HG02678 (cell line): ENCODE data around the gene PIGA.

Experiments
- ATAC-seq: cut with Tn5 transposase; IDR thresholded peaks from one replicate; pipeline ENCODE4 v1.9.1; 2021; ENCODE audit warnings: mild to moderate bottlenecking, moderate library complexity; ENCODE audit not compliant: unreplicated experiment

PIGA gene, protein sequence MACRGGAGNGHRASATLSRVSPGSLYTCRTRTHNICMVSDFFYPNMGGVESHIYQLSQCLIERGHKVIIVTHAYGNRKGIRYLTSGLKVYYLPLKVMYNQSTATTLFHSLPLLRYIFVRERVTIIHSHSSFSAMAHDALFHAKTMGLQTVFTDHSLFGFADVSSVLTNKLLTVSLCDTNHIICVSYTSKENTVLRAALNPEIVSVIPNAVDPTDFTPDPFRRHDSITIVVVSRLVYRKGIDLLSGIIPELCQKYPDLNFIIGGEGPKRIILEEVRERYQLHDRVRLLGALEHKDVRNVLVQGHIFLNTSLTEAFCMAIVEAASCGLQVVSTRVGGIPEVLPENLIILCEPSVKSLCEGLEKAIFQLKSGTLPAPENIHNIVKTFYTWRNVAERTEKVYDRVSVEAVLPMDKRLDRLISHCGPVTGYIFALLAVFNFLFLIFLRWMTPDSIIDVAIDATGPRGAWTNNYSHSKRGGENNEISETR

DNA sequence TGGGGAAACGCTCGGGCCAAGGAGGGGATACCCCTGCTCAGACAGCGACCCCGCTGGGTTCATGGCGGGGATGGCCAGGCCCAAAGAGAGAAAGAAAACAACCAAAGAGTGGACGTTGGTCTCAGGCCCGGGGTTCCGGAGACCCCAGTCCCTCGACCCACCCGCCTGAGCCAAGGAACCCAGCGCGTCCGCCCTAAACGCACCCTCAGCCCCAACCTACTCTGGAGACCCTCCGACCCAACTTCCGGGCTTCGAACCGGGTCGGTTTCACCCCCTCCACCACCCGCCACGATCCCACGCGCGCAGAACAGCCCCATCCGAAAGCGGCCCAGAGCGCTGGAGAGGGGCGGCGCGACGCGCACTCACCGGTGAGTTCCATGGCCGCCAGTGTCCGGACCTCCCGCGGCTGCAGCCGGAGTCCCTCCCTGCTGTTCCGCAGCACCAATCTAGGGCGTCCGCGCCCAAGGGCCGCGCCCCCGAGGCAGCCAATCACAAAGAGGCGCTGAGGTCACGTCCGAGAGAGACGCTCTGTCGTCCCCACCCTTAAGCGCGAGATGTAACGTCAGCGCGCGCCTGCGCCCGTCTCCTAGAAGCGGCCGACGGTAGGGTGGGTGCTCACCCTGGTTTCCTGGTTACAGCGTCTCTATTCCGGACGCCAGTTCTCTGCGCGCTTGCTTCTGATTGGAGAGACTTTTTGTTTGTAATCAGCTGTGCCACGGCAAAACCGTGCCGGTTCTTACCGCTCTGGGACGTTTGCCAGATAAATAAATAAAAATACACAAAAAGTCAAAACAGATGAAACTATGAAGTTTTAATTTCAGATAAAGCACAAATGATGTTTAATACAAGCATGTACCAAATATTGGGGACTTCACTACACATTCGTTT, at the start of gene PIGA:
Gene PIGA (minus strand): TSS at position 389 of the 888 bp plus-strand sequence. CDS start 3,593 bp downstream, outside the sequence.
- ATAC-seq, result peak; percentile 98

DNA sequence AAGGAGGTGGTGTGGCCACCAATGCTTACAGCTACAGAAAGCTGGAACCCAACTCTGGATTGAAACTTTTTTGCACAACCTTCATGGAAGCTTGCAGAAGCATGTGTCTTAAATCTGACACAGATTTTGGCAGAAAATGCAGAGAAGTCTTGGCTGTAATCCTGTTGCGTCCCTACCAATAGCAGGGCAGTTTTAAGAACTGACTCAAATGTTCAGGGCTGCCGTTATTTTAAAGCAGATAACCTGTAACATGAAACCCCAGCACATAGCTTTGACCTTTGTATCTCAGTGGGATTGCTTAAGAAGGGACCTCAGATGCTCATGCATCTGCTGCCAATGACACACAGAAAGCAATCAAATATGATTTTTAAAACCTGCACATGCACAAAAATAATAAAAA, 49.0 kb upstream of the PIGA start, which contains the start of gene VEGFD:
Gene VEGFD (minus strand): TSS at position 110 of the 400 bp plus-strand sequence. CDS start 467 bp downstream, outside the sequence.
- no peak for ATAC-seq

DNA sequence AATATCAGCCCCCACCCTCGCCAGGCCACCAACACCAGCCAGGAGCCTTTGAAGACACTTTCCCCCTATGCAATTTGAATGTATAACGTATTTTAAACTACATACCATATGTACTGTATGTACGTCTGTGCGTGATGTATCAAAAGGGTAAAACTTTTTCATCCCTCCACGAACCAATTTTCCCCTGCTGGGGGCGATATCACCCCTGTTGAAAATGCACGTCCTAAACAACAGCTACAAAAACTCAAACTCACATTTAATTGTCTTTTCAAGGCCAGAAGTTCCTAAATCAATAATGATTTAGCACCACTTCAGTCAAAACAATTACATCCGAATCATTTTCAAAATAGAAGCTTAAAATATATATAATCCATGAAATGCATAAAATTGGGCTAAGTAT, 47.5 kb upstream of the PIGA start:
- no peak for ATAC-seq

DNA sequence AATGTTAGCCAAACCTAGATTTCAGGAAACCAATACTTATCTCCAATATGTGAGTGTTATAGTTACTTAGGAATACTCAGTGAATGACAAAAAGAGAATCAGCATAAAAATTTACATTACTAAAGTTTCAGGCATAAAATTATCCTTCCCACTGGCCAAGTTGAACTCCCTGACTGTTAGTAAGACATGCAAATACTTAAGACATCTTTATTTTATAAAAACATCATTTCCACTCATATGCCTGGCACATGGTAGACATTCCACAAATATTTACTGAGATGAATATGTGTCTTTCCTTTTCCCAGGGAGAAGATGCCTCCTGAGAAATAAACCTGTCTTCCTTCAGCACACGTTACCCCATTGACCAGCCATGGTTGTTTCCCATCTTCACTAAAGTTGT, 41.6 kb upstream of the PIGA start:
- no peak for ATAC-seq

DNA sequence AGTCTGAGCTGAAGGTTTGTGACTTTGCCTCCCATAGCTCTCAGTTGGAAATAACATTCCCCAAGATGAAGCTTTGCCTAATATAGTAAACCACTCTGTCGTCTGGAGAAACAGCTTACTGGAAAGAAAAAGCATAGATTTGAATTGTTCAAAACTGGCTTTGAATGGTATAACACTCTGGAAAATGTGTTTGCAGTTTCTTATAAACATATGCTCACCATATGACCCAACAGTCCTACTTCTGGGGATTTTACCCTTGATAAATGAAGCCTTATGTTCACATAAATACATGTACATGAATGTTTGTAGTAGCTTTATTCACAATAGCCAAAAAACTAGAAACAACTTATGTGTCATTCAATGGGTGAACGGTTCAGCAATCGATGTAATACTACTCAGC, 38.7 kb upstream of the PIGA start:
- ATAC-seq, result no peak

DNA sequence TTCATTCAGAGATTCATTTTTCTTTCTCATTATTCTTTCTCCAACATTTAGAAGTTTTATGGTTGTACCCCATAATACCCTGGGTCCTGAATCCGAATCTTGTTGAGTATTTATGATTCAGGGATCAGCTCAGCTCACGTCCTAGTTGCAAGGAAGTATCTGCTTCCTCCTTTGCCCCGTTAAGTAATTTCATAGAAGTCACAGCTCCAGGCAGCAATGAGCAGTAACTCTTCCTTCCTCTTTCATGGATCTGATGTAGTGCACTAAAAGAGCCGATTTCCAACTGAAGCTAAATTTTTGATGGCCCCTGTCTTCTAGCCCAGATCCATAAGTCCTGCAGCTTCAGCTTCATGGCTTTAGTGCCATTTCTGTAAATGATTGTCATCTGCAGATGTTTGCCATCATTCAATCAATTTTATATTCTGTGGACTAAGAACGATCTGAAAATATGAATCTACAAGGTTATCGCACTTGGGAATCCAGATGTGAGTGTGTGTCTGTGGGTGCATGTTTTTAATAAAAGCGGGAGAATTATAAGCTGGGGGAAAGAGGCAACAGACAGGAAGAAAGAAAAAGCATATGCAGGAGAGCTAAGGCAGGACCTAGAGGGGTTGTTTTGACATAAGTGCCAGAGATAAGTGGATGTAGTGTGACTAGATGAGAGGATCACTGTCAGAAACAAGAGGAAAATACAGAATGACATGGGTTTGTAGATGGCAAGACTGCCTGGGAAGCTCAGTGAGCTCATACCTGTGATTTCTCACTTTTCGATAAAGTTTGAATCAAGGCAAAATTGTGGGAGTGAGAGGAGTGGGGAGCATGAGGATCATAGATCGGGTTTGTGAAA, 31.4 kb upstream of the PIGA start:
- ATAC-seq, result no peak

DNA sequence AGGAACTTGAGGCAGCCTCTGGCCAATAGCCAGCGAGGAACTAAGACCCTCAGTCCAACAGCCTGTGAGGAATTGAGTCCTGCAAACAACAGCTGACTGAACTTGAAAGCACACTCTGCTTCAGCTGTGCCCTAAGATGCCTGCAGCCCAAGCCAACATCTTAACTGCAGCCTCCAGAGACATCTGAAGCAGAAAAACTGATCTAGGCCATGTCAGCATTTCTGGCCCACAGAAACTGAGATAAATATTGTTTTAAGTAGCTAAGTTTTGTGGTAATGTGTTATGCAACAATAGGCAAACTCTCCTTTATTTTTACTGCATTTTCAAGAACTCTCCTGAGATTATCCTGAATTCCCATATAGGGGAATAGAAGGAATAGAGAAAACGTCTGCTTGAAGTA, 24.4 kb upstream of the PIGA start:
- no peak for ATAC-seq

DNA sequence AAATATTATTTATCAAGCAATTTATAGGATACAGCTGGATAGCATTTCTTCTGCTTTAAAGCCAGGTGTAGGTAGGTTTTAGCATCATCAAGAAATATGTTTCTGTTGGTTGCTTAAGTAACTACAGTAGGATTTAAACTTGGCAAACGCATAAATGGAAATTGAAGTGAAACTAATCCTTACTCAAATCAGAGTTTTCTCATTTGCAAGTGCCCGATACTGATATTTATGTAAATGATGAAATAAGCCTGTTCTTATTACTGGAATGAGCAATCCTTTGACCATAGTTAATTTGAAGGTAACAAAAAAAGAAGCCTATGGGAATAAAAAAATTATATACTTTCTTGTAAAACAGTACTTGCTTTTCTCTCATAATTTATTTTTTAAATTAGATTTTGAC, 23.2 kb upstream of the PIGA start:
- no peak for ATAC-seq

DNA sequence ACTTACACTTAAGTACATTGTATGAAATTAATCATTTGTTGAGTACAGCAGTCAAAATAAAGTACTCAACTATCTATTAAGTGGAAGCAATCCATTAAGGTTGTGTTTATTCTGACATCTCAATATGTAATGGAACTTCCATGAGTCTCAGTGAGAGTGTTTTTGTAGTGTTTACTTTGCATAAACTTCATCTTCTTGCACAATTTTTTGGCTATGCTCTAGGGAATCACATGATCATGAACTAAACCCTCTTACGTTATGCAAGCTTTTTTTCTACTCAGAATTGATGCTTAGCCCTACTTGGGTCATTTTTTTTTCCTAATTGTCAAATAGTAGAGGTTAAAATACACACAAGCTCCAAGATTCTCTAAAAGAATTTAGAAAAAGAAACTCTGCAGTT, 21.1 kb upstream of the PIGA start:
- no peak for ATAC-seq

DNA sequence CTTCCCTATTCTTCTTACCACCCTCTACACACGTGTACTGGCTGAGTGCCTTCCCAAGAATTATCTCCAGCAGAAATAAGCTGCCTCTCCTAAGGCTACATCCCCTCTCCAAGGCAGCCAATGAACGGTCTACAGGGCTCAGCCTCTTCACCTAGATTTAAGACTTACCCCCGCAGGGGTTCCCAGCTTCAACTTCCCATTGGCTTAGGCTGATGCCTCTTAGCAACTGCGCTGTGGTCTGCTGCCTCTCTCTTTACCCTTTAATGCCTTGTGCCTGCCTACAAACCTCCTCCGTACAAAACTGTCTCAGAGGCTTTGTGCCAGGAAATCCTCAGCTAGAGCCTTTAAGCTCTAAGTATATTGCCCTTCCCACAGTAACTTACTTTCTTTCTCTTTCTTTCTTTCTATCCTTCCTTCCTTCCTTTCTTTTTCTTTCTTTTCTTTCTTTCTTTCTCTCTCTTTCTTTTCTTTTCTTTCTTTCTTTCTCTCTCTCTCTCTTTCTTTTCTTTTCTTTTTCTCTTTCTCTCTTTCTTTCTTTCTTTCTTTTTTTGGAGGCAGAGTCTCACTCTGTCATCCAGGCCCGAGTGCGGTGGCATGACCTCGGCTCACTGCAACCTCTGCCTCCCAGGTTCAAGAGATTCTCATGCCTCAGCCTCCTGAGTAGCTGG, 15.1 kb upstream of the PIGA start:
- no peak for ATAC-seq

DNA sequence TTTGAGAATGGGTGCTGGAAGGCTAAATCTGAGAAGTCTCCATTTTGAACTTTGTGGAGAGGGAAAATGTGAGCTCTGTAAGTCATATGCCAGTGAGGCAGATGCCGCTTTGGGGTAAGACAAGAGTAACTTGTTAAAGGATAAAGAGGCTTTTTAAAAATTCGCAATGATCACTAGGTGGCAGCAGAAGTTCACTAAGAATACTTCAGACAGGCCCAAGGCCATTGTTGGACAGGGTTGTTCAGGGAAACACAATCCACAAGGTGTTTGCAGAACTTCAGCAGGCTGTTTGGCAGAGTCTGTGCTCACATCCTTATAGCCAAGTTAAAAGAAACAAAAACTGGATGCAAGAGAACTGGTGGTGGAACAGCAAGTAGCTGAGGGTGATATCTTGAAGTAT, 13.7 kb upstream of the PIGA start:
- ATAC-seq, result no peak

DNA sequence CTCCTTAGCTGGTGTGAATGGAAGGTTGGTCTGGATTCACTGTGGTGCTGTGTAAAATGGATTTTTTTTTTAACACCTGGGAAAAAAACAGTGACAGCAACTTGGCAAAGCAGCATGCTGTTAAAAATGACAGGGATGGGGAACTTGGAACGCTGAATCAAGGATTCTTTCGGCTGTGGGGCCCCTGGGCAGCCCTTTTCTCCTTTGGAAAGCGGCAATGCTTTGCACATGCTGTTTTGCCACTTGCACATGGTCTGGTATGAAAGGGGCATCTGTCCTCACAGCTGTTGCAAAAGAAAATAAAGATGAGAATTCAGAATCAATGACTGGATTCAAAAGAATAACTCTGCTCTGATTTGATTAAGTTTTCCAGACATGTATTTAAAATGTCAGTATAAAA, 10.7 kb upstream of the PIGA start:
- ATAC-seq, result no peak

DNA sequence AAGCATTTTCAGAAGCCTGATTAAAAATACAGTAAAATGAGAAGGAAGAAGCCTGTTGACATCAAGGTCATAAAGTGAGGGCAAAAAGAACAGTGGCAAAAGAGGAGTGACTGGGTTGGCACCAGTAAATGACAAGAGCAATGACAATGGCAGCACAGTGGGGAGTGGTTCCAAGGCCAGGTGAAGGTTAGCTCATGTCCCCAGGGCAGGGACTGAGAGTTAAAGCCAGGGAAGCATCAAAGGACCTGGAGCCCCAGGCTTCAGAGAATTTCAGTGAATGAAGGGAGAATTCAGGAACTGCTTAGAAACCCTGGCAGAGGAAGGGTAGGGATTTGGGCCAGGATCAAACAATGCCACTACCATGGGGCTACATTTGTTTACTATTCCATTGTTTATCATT, 8.8 kb upstream of the PIGA start:
- ATAC-seq, result no peak

DNA sequence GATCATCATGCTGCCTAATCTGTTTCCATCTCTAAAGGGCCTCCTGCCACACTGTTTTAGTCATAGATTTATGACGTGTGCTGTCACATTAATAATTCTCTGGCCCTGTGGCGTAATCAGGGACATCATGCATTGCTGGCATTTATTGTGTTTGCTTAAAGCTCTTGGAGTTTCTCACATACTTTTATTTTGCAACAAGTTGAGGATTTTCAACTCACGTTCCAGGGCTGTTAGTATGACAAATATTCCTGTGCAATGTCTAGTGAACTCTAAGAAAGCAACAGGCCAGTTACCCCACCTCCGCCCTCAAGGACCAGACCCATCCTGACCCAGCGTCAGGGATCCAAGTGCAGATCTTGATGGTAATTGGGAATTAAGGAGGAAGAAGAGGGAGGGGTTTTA, 7.8 kb upstream of the PIGA start:
- no peak for ATAC-seq

DNA sequence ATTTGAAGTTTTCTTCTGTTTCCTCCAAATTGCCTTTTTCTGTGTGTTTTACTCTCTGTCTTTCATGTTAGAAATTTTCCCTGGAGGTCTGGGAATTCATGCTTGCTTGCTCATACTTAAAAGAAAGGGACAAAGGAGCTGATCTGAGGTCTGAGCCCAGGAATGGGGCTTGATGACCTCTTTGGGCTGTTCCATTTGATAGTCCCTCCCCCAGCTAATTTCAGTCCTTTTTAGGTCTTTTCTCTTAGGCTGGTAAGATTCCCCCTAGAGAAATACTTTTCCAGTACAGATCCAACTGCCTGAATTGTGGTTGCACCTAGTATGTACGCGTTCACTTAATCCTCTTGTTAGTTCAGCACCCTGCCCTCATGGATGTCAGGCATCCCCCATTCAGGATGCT, 5.5 kb upstream of the PIGA start:
- ATAC-seq, result no peak

DNA sequence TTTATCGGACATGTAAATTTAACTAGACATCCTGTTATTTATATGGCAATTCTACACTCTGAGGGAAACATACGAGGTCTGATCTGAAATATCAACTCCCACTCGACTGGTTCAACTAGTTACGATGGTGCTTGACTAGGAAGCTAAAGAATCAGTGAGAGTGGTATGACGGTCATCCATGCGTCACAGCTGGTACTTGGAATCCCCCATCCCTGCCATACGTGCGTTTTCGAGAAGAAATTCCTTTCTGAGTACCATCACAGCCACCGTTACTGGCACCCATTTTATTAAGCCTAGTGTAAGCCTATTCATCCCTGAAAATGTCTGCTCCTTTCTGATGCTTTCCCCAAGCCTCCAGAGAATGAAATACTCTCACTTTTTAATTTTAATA, 695 bp upstream of the PIGA start:
- ATAC-seq, result no peak

DNA sequence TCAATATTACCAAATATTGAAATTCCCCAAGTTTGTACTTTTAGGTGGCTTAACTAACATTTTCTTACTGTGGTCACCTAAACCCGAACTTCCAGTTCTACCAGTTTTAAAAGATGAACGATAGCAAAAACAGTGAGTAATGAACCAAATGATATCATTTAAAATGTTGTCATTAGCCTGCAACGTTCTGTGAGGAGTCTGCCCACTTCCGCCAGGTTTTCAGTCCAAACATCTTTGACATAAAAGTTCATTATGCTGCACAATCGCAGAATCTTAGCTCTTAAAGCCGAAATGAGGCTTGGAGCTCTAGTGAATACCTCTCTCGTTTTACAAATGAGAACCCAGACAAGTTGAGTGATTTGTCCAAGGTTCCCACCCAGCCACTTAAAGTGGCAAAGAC, 762 bp downstream of the PIGA start:
- ATAC-seq, result no peak

DNA sequence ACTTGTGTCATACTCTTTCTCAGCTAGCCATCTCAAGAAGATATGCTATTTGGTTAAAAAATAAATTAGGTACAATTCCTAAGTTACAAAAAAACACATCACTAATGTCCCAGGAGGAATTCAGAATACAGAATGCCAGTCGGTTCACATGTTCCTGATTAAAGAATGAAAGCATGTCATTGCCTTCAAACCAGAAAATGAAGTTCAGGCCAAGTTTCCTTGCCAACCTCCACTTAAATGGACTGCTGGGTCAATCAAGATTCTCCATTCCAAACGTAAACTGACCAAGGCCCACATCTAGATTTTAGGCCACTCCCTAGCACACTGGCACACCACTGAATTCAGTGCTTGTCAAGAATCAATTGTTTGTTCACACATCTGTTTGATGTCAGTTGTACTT, 6.5 kb downstream of the PIGA start:
- no peak for ATAC-seq

DNA sequence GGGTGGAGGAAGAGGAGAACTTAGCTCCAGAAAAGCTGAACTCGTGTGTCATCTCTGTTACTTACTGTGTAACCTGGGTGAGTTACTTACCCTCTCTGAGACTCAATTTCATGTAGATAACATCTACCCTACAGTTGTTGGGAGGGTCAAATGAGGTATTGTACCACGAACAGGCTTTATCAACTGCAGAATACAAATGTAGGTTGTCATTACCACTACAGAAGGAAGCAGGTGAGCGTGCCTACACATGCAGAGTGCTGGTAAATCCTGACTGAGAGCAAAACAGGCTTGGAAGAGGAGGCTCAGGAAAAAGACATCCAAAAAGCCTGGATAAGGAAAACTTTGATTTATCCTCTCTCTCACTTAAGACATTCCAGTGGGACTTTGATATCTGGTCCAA, 7.2 kb downstream of the PIGA start:
- ATAC-seq, result no peak

DNA sequence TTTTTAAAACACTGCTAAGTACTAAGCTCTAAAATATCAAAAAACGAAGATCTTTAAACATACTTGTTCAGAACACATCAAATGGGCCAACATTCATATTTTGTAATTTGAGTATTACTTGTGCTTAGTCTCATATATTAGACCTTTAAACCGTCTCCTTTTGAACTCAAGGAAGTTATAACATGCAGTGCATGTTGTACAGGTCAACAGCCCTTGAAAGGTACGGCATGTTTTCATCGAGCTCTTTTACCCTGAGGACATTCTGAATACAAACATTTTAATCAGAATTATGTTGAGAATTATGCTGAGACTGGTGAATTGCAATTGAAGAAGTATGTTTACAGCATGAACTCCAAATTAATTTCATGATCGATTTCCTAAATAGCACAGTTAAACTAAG, 12.9 kb downstream of the PIGA start:
- ATAC-seq, result no peak
